DND-41 (cell line): Measurements from ENCODE around the gene TRPM3.

Experiments used
- ATAC-seq: fragments of 200-7000 bp; cut with Tn5 transposase; 3 replicates; pipeline ENCODE4 v1.9.1; 2021; ENCODE audit warnings: low read depth; ENCODE audit not compliant: insufficient read depth
- DNase-seq: peaks from one replicate; pipeline ENCODE4 v3.0.0-alpha.2; 2020
- H2AFZ ChIP-seq: 2 replicates; pipeline ENCODE4 v1.6.0; 2012; ENCODE audit warnings: low read depth, low read length
- H3K27ac ChIP-seq: 2 replicates; pipeline ENCODE4 v1.5.1; 2012; ENCODE audit warnings: low read length, inconsistent platforms
- H3K27me3 ChIP-seq: fragments of 200-600 bp; sonication (generic); 2 replicates; pipeline ENCODE4 v1.6.0; 2012; ENCODE audit warnings: low read length, mild to moderate bottlenecking, inconsistent platforms; ENCODE audit not compliant: insufficient read depth, poor library complexity
- H3K36me3 ChIP-seq: 2 replicates; pipeline ENCODE4 v1.5.1; 2012; ENCODE audit warnings: low read length, inconsistent platforms; ENCODE audit not compliant: insufficient read depth
- H3K4me1 ChIP-seq: 2 replicates; pipeline ENCODE4 v1.5.1; 2012; ENCODE audit warnings: mild to moderate bottlenecking, low read length; ENCODE audit not compliant: insufficient read depth
- H3K4me2 ChIP-seq: 2 replicates; pipeline ENCODE4 v1.6.0; 2012; ENCODE audit warnings: mild to moderate bottlenecking, moderate library complexity, low read length, inconsistent platforms; ENCODE audit not compliant: insufficient read depth
- H3K4me3 ChIP-seq, 2 experiments: fragments of 200-600 bp in 1 of 2; shearing (Covaris generic) in 1 of 2; 2 replicates each; pipeline ENCODE4 v1.5.1; 2012 to 2016; ENCODE audit warnings: inconsistent platforms in 2 of 2, low read length in 2 of 2, mild to moderate bottlenecking in 2 of 2, low read depth in 1 of 2, moderate library complexity in 1 of 2
- H3K79me2 ChIP-seq: 2 replicates; pipeline ENCODE4 v1.6.0; 2012; ENCODE audit warnings: low read length, inconsistent platforms; ENCODE audit not compliant: insufficient read depth
- H3K9ac ChIP-seq: 2 replicates; pipeline ENCODE4 v1.6.0; 2012; ENCODE audit warnings: low read depth, mild to moderate bottlenecking, inconsistent platforms, low read length, moderate library complexity
- H3K9me3 ChIP-seq: 2 replicates; pipeline ENCODE4 v1.5.1; 2012; ENCODE audit warnings: low read length, moderate library complexity, mild to moderate bottlenecking, inconsistent platforms; ENCODE audit not compliant: insufficient read depth, severe bottlenecking
- H4K20me1 ChIP-seq: 2 replicates; pipeline ENCODE4 v1.6.0; 2012; ENCODE audit warnings: low read length; ENCODE audit not compliant: insufficient read depth
- CTCF ChIP-seq: IDR thresholded peaks from 2 replicates; pipeline ENCODE4 v1.5.1; 2012; ENCODE audit warnings: borderline replicate concordance, low read length, moderate library complexity, mild to moderate bottlenecking; ENCODE audit not compliant: poor library complexity, severe bottlenecking; ENCODE audit errors: extremely low read depth
- EZH2 ChIP-seq: IDR thresholded peaks from 3 replicates; pipeline ENCODE4 v1.6.1; 2012; ENCODE audit warnings: borderline replicate concordance, low read depth, mild to moderate bottlenecking, moderate library complexity, low read length, inconsistent platforms; ENCODE audit not compliant: severe bottlenecking

TRPM3 gene

GRCh38 chr9:70813141-70813540 is 308.3 kb downstream of the TRPM3 start:
- Histone ChIP-seq H3K4me1 (no peaks in the 10 kb centered on the region), H3K27ac (no peak overlapping the region), H3K27me3 (no peaks in the 10 kb centered on the region), H3K9ac (no peak overlapping the region), H2AFZ (no peak overlapping the region), H3K9me3 (no peaks in the 10 kb centered on the region), H3K36me3 (no peaks in the 10 kb centered on the region), H3K79me2 (no peaks in the 10 kb centered on the region), H4K20me1 (no peaks in the 10 kb centered on the region), H3K4me2 (no peak overlapping the region), H3K4me3 (no peak overlapping the region)
- DNase-seq (no peak), ATAC-seq (no peak)
- no peak for TF ChIP-seq EZH2
- TF ChIP-seq CTCF, result no peak

GRCh38 chr9:70811638-70812037 is 309.8 kb downstream of the TRPM3 start:
- ATAC-seq (no peak), DNase-seq (no peak)
- no peaks in the 10 kb centered on the region for H3K36me3 ChIP-seq
- no peak overlapping the region for H2AFZ ChIP-seq
- TF ChIP-seq CTCF (no peak), EZH2 (no peak)
- no peak overlapping the region for H3K9ac ChIP-seq
- no peak overlapping the region for H3K4me2 ChIP-seq
- no peaks in the 10 kb centered on the region for H3K9me3 ChIP-seq
- H3K4me1 ChIP-seq, result no peaks in the 10 kb centered on the region
- H3K27me3 ChIP-seq, result no peaks in the 10 kb centered on the region
- no peaks in the 10 kb centered on the region for H3K79me2 ChIP-seq
- H3K27ac ChIP-seq, result no peak overlapping the region
- no peaks in the 10 kb centered on the region for H4K20me1 ChIP-seq
- H3K4me3 ChIP-seq, result no peak overlapping the region

GRCh38 chr9:70806875-70807274 is 314.5 kb downstream of the TRPM3 start:
- no peak for DNase-seq
- no peaks in the 10 kb centered on the region for H4K20me1 ChIP-seq
- no peaks in the 10 kb centered on the region for H3K9me3 ChIP-seq
- no peaks in the 10 kb centered on the region for H3K79me2 ChIP-seq
- H3K4me2 ChIP-seq, result no peak overlapping the region
- H3K4me1 ChIP-seq, result no peaks in the 10 kb centered on the region
- no peak for TF ChIP-seq EZH2
- H3K27me3 ChIP-seq, result no peaks in the 10 kb centered on the region
- ATAC-seq, result no peak
- H3K36me3 ChIP-seq, result no peaks in the 10 kb centered on the region
- H2AFZ ChIP-seq, result no peak overlapping the region
- no peak overlapping the region for H3K4me3 ChIP-seq
- H3K27ac ChIP-seq, result no peak overlapping the region
- no peak overlapping the region for H3K9ac ChIP-seq

- ATAC-seq, result no peak
- Histone ChIP-seq H4K20me1 (no peaks in the 10 kb centered on the region), H3K4me3 (no peak overlapping the region)
Measured at GRCh38 chr9:70805949-70806348, 315.5 kb downstream of the TRPM3 start.

More at GRCh38 chr9:70805949-70806348, 315.5 kb downstream of the TRPM3 start:
- no peak for DNase-seq
- no peaks in the 10 kb centered on the region for H3K4me1 ChIP-seq
- no peaks in the 10 kb centered on the region for H3K36me3 ChIP-seq
- H3K27me3 ChIP-seq, result no peaks in the 10 kb centered on the region
- H3K79me2 ChIP-seq, result no peaks in the 10 kb centered on the region
- H3K4me2 ChIP-seq, result no peak overlapping the region
- no peak overlapping the region for H3K27ac ChIP-seq
- H3K9ac ChIP-seq, result no peak overlapping the region
- H2AFZ ChIP-seq, result no peak overlapping the region
- H3K9me3 ChIP-seq, result no peaks in the 10 kb centered on the region
- no peak for TF ChIP-seq EZH2
- TF ChIP-seq CTCF, result no peak
